Natural killer cell (primary cell): ENCODE results near the gene ABCC4. TPM values are rescaled to one million over a fixed set of nuclear protein-coding genes. Genes with fewer than 3 reads are reported as not detected.

Experiments
- ATAC-seq, 3 donors: fragments of 150-1000 bp in 2 of 3; fragments of 200-7000 bp in 1 of 3; cut with Tn5 transposase; 1 replicate in 1 of 3; 2 replicates in 2 of 3; pipeline ENCODE4 v1.10.0; 2021; ENCODE audit warnings: mild to moderate bottlenecking in 2 of 3, moderate library complexity in 2 of 3
- DNase-seq, 2 donors: peaks; one replicate each; pipeline versions ENCODE4 v3.0.0 to v3.0.0-alpha.2; 2013 to 2021; ENCODE audit warnings: mixed read lengths in 1 of 2
- H3K27ac ChIP-seq: one replicate; pipeline ENCODE4 v1.5.1; 2013; ENCODE audit warnings: mild to moderate bottlenecking, low read length
- H3K27me3 ChIP-seq: one replicate; pipeline ENCODE4 v1.6.1; 2013; ENCODE audit warnings: low read length; ENCODE audit not compliant: control insufficient read depth, insufficient read depth
- H3K36me3 ChIP-seq: one replicate; pipeline ENCODE4 v1.6.1; 2013; ENCODE audit warnings: low read length; ENCODE audit not compliant: control insufficient read depth, insufficient read depth
- H3K4me1 ChIP-seq: one replicate; pipeline ENCODE4 v1.6.1; 2013; ENCODE audit warnings: low read length; ENCODE audit not compliant: control insufficient read depth, insufficient read depth
- H3K4me3 ChIP-seq: one replicate; pipeline ENCODE4 v1.5.1; 2013; ENCODE audit warnings: low read length
- H3K9me3 ChIP-seq: one replicate; pipeline ENCODE4 v1.6.1; 2013; ENCODE audit warnings: low read length; ENCODE audit not compliant: control insufficient read depth, insufficient read depth
- H3K27ac Mint-ChIP-seq, 2 donors: one replicate each; pipeline ENCODE4 v1.8.0; 2022; ENCODE audit warnings: mild to moderate bottlenecking in 2 of 2, mixed read lengths in 2 of 2, moderate library complexity in 1 of 2
- H3K27me3 Mint-ChIP-seq, 2 donors: one replicate each; pipeline ENCODE4 v1.8.0; 2022; ENCODE audit warnings: low read depth in 2 of 2, mixed read lengths in 2 of 2
- H3K36me3 Mint-ChIP-seq: one replicate; pipeline ENCODE4 v1.8.0; 2022; ENCODE audit warnings: mixed read lengths
- H3K4me1 Mint-ChIP-seq, 2 donors: one replicate each; pipeline ENCODE4 v1.8.0; 2022; ENCODE audit warnings: mixed read lengths in 2 of 2
- H3K4me3 Mint-ChIP-seq: one replicate; pipeline ENCODE4 v1.8.0; 2022; ENCODE audit warnings: mild to moderate bottlenecking, moderate library complexity, mixed read lengths
- H3K9me3 Mint-ChIP-seq, 2 donors: one replicate each; pipeline ENCODE4 v1.8.0; 2022; ENCODE audit warnings: mixed read lengths in 2 of 2
- CTCF ChIP-seq: fragments of 200-600 bp; IDR thresholded peaks from one replicate; pipeline ENCODE4 v1.8.0; 2022; ENCODE audit warnings: antibody characterized with exemption
- WGBS: methylation state at CpG from one replicate; pipeline ENCODE4 v1.1.7; 2013; ENCODE audit warnings: missing lambda C conversion rate; ENCODE audit not compliant: insufficient coverage; 5-methylcytosine and 5-hydroxymethylcytosine counted together
- intact Hi-C: fragments of 100-400 bp; cut with micrococcal nuclease; formaldehyde crosslinking; loops from one replicate; pipeline ENCODE4 v1.14.2; 2022
- total RNA-seq, 4 donors: library from RNA; stranded (reverse); fragments of 120-200 nt in 1 of 4; gene quantifications; one replicate each; pipeline versions ENCODE4 v1.2.3 to v1.2.4, GENCODE V29; 2013 to 2022

The ABCC4 gene
- total RNA-seq, 3 donors from 2014 or later (not counting 1 experiment from before 2014, with no cell fraction given): 4.8 to 10.3 (median 6.5) TPM

- H3K9me3 Mint-ChIP-seq: no peaks in the 10 kb centered on the region
- Histone ChIP-seq H3K9me3 (no peaks in the 10 kb centered on the region), H3K36me3 (no peaks in the 10 kb centered on the region), H3K4me3 (no peak overlapping the region), H3K27me3 (no peaks in the 10 kb centered on the region), H3K27ac (no peak overlapping the region), H3K4me1 (peaks cover 12% of the 10 kb centered on the region)
- peaks cover 8 to 12% of the 10 kb centered on the region in 2 donors for H3K4me1 Mint-ChIP-seq
- 88% methylated on average over 7 of the region's 9 CpGs for WGBS
- DNase-seq: no peak
- no peaks in the 10 kb centered on the region for H3K27me3 Mint-ChIP-seq
- H3K27ac Mint-ChIP-seq: no peak overlapping the region
- no peak overlapping the region for H3K4me3 Mint-ChIP-seq
- intact Hi-C loops: no loop called here
- H3K36me3 Mint-ChIP-seq: no peaks in the 10 kb centered on the region
- no peak for ATAC-seq
- no peak for TF ChIP-seq CTCF
These were observed 69.9 kb downstream of the ABCC4 start for GRCh38 chr13:95231393-95231792.

GRCh38 chr13:95229855-95230254, 71.4 kb downstream of the ABCC4 start:
- Mint-ChIP-seq H3K4me3 (no peak overlapping the region), H3K27ac (no peak overlapping the region)

GRCh38 chr13:95228130-95228529, 73.1 kb downstream of the ABCC4 start:
- no peak for DNase-seq
- H3K4me3 Mint-ChIP-seq: no peak overlapping the region
- no peak overlapping the region for H3K27ac Mint-ChIP-seq
- H3K4me1 ChIP-seq: peaks cover 12% of the 10 kb centered on the region
- intact Hi-C loops: loop anchor here (1.0 kb wide), 1 partner anchor 43 kb away; no protein-coding TSS in a partner anchor
- TF ChIP-seq CTCF: no peak
- no peaks in the 10 kb centered on the region for H3K36me3 ChIP-seq
- no peaks in the 10 kb centered on the region for H3K9me3 ChIP-seq
- no peak overlapping the region for H3K27ac ChIP-seq
- no peaks in the 10 kb centered on the region for H3K27me3 Mint-ChIP-seq
- no peaks in the 10 kb centered on the region for H3K36me3 Mint-ChIP-seq
- no peak for ATAC-seq
- H3K4me1 Mint-ChIP-seq: peaks cover 7 to 8% of the 10 kb centered on the region in 2 donors
- no peak overlapping the region for H3K4me3 ChIP-seq
- H3K9me3 Mint-ChIP-seq: no peaks in the 10 kb centered on the region
- no peaks in the 10 kb centered on the region for H3K27me3 ChIP-seq
- WGBS: 46% methylated on average over 5 of the region's 5 CpGs

More at GRCh38 chr13:95229855-95230254, 71.4 kb downstream of the ABCC4 start:
- intact Hi-C loops: no loop called here
- no peak for TF ChIP-seq CTCF
- no peaks in the 10 kb centered on the region for H3K9me3 Mint-ChIP-seq
- Histone ChIP-seq H3K36me3 (no peaks in the 10 kb centered on the region), H3K4me3 (no peak overlapping the region), H3K4me1 (peaks cover 12% of the 10 kb centered on the region), H3K9me3 (no peaks in the 10 kb centered on the region), H3K27me3 (no peaks in the 10 kb centered on the region), H3K27ac (no peak overlapping the region)
- H3K4me1 Mint-ChIP-seq: peaks cover 7 to 8% of the 10 kb centered on the region in 2 donors
- ATAC-seq (no peak), DNase-seq (no peak)
- no peaks in the 10 kb centered on the region for H3K27me3 Mint-ChIP-seq
- 73% methylated on average over 2 of the region's 3 CpGs for WGBS
- H3K36me3 Mint-ChIP-seq: no peaks in the 10 kb centered on the region
